Activated naive CD8-positive, alpha-beta T cell treated with anti-CD3 and anti-CD28 coated beads, Interleukin-2, amount 50 U/mL, for 24 hours (primary cell): ENCODE measurements around the gene PACC1.

Source experiments
- ATAC-seq: fragments of 150-1000 bp; cut with Tn5 transposase; one replicate; pipeline ENCODE4 v1.10.0; 2021
- DNase-seq: peaks from one replicate; pipeline ENCODE4 v3.0.0; 2021
- H3K27ac Mint-ChIP-seq: one replicate; pipeline ENCODE4 v1.8.0; 2021; ENCODE audit warnings: mild to moderate bottlenecking, mixed read lengths
- H3K27me3 Mint-ChIP-seq: one replicate; pipeline ENCODE4 v1.8.0; 2021; ENCODE audit warnings: mixed read lengths
- H3K36me3 Mint-ChIP-seq: one replicate; pipeline ENCODE4 v1.8.0; 2021; ENCODE audit warnings: low read depth, mixed read lengths
- H3K4me1 Mint-ChIP-seq: one replicate; pipeline ENCODE4 v1.8.0; 2021; ENCODE audit warnings: mixed read lengths
- H3K4me3 Mint-ChIP-seq: one replicate; pipeline ENCODE4 v1.8.0; 2021; ENCODE audit warnings: mild to moderate bottlenecking, moderate library complexity, mixed read lengths
- H3K9me3 Mint-ChIP-seq: one replicate; pipeline ENCODE4 v1.8.0; 2021; ENCODE audit warnings: mixed read lengths

The PACC1 gene

GRCh38 chr1:212414328-212415106 is at the start of gene PACC1:
Gene PACC1 (minus strand): TSS chr1:212414886. CDS start chr1:212414757, 129 bp downstream.
- Mint-ChIP-seq H3K27me3 (no peaks in the 10 kb centered on the region), H3K4me3 (peak within 1 kb of the TSS; percentile 91), H3K36me3 (peaks cover 21% of the 10 kb centered on the region), H3K9me3 (no peaks in the 10 kb centered on the region), H3K27ac (peak within 1 kb of the TSS; percentile 93), H3K4me1 (peaks cover 31% of the 10 kb centered on the region)
- DNase-seq: peak; percentile 91
- peak; percentile 99 for ATAC-seq

DNA sequence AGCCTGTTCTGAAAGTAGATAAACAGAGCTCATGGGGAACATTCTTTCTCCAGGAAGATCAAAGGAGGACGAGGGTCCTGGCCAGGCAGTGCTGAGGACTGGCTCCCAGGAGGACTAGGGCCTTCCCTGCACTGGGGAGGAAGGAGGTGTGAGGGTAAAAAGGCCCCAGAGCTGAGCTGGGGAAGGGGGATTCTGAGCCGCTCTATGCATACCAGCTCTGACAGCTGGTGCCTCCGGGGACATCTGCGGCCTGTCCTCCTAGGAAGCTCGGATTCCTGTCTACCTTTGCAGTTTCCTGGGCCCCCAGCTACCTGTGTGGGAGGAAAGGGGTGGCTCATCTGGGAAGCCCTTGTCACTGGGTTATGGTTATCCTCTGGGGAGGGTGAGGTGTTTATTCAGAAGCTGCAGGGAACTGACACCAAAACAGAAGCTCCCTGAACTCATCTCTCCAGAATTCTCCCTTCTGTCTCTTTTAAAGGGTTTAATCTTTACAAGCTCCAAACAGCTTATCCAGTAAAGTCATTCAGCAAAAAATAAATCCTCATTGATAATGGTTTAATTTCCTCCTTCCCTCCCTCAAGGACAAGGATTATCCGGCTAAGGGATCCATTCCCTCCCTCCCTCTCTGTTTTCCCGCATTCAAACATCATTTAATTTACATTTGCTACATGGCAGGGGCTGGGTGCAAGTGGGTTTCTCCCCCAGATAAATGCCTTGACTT is 49.0 kb upstream of the PACC1 start:
- peaks cover 1% of the 10 kb centered on the region for H3K27me3 Mint-ChIP-seq

DNA sequence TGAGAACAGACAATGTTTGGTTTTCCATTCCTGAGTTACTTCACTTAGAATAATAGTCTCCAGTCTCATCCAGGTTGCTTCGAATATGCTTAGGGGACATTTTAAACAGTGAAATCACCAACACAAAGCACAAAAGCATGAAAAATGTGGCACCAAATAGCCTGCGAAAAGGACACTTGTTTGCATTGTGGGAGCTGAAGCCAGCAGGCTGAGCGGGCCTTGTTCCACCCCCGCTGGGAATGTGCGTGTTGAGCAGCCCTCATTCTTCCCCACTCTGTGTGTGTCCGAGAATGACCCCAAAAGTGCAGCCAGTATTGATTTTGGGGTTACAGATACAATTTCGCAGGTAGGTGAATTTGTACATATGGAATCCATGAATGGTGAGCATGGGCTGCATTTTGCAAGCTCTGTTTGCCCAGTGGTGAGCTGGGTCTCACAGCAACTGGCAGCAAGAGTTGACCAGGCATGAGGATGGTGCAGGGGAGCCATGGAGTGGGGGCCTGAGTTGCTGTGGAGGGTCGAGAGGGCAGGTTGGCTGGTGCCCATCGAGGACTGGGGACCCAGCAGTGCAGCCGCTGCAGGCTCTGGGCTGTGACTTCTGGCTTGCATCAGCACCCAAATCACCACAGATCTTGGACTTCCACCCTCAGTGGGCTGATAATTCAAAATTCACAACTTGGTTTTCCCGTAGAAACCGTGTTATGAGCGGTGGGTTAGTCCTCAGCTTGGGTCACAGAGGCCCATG is 47.4 kb upstream of the PACC1 start:
- Mint-ChIP-seq H3K4me3 (no peak overlapping the region), H3K4me1 (peaks cover 2% of the 10 kb centered on the region), H3K36me3 (no peaks in the 10 kb centered on the region), H3K9me3 (no peaks in the 10 kb centered on the region), H3K27me3 (peaks cover 1% of the 10 kb centered on the region), H3K27ac (no peak overlapping the region)
- no peak for ATAC-seq
- no peak for DNase-seq

More for the DNA sequence above, 49.0 kb upstream of the PACC1 start:
- Mint-ChIP-seq H3K36me3 (no peaks in the 10 kb centered on the region), H3K27ac (no peak overlapping the region), H3K4me3 (no peak overlapping the region), H3K4me1 (no peaks in the 10 kb centered on the region), H3K9me3 (no peaks in the 10 kb centered on the region)
- DNase-seq (no peak), ATAC-seq (no peak)

DNA sequence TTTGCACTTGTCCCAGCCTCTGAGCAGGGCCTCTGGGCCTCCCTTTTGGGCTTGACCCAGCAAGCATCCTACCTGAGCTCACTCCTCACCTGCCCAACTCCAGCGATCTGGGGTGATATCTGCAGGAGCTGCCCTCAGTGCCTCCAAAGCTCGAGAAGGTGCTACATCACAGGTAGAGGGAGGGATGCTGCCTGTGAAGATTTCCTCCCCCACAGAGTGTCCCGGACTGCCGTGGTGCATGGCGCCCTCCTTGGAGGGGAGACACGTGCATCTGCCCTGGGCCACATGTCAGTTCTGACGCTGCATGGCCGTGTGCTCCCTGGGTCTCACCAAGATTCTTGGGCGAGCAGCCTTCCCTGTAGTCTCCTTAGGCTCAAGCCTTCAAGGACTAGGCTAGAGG is 45.7 kb upstream of the PACC1 start:
- H3K9me3 Mint-ChIP-seq: no peaks in the 10 kb centered on the region
- no peak for ATAC-seq
- H3K27ac Mint-ChIP-seq: no peak overlapping the region
- DNase-seq: no peak
- H3K4me3 Mint-ChIP-seq: no peak overlapping the region
- no peaks in the 10 kb centered on the region for H3K36me3 Mint-ChIP-seq
- peaks cover 1% of the 10 kb centered on the region for H3K27me3 Mint-ChIP-seq
- peaks cover 2% of the 10 kb centered on the region for H3K4me1 Mint-ChIP-seq

DNA sequence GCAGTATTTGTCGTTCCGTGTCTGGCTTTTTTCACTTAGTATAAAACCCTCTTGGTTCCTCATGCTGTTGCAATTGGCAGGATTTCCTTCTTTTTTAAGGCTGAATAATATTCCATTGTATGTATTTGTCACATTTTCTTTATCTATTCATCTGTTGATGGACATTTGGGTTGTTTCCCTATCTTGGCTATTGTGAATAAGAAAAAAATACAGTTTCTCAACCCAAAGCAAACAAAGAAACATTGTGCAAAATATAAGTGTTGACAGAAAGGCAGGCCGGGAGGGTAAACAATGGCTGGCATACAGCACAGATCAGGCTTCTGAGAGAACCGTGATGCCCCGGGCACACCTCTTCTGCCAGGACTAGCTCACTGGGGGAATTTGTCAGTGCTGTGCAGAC is 45.0 kb upstream of the PACC1 start:
- Mint-ChIP-seq H3K9me3 (no peaks in the 10 kb centered on the region), H3K27ac (no peak overlapping the region), H3K27me3 (no peaks in the 10 kb centered on the region), H3K4me3 (no peak overlapping the region), H3K36me3 (no peaks in the 10 kb centered on the region), H3K4me1 (peaks cover 2% of the 10 kb centered on the region)
- no peak for DNase-seq
- no peak for ATAC-seq

GRCh38 chr1:212458817-212459216 is 44.1 kb upstream of the PACC1 start:
- H3K27me3 Mint-ChIP-seq: no peaks in the 10 kb centered on the region
- no peaks in the 10 kb centered on the region for H3K36me3 Mint-ChIP-seq
- peak; percentile 24 for DNase-seq
- no peak overlapping the region for H3K27ac Mint-ChIP-seq
- H3K4me3 Mint-ChIP-seq: no peak overlapping the region
- no peak for ATAC-seq
- peaks cover 2% of the 10 kb centered on the region for H3K4me1 Mint-ChIP-seq
- no peaks in the 10 kb centered on the region for H3K9me3 Mint-ChIP-seq

DNA sequence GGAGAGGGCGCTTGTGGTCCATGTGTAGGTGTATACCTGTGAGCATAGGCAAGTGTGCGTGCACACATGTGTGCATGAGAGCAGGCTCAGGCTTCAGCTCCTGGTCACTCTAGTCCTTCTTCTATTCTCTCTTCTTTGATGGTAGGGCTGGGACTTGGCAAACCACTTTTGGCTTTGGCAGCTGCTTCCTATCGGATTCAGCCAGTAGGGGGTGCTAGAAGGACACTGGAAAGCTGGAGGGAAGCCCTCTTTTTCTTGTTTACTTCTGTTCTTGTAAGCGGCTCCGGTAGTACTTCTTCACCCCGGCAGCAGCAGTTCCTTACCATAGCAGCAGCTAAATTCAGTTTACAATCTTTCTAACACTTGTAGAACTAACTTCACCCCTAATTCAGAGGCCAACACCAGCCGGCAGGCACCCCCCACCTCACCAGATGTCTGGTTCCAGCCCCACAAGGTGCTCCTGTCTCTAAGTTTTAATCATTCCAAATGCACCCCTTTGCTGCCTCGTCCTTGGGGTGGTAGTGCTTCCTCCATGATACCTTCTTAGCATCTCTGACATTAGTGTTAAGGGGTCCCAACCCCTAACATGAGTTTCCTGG is 43.2 kb upstream of the PACC1 start:
- Mint-ChIP-seq H3K9me3 (no peaks in the 10 kb centered on the region), H3K4me1 (peaks cover 2% of the 10 kb centered on the region), H3K4me3 (no peak overlapping the region), H3K27ac (no peak overlapping the region), H3K36me3 (no peaks in the 10 kb centered on the region), H3K27me3 (no peaks in the 10 kb centered on the region)
- peak; percentile 77 for DNase-seq
- ATAC-seq: no peak

DNA sequence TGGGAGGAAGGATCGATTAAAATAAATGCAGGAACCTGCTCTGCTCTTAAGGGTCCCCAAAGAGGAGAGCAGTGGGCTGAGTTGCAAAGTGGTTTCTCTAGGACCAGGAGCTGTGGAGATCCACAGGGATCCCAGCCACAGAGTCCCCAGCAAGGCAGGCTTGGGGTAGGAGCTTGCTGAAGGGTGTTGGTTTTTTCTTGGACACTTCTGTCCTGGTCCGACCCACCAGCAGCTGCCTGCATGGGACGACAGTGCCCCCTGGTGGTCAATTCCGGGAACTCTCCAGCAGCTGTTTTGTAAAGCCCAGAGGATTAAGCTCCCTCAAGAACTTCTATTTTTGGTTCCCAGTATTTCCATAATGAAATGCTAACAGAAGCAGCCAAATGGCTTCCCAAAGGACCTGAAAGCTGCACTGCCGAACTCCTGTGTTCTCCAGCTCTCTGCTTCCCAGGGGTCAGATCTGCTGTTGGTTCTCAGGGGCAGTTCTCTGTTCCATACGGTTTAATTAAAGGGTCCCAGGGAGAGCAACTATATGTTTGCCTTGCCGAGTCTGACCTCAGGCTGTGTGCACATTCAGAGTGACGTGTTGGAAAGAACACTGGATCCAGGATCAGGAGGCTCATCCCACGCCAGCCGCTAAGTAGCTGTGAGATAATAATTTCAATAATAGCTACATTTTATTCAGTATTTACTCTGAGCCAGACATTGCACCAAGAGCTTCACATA is 41.3 kb upstream of the PACC1 start:
- Mint-ChIP-seq H3K4me1 (peaks cover 2% of the 10 kb centered on the region), H3K27me3 (no peaks in the 10 kb centered on the region), H3K27ac (no peak overlapping the region), H3K36me3 (no peaks in the 10 kb centered on the region), H3K9me3 (no peaks in the 10 kb centered on the region), H3K4me3 (no peak overlapping the region)
- DNase-seq (peak; percentile 87), ATAC-seq (peak; percentile 67)

DNA sequence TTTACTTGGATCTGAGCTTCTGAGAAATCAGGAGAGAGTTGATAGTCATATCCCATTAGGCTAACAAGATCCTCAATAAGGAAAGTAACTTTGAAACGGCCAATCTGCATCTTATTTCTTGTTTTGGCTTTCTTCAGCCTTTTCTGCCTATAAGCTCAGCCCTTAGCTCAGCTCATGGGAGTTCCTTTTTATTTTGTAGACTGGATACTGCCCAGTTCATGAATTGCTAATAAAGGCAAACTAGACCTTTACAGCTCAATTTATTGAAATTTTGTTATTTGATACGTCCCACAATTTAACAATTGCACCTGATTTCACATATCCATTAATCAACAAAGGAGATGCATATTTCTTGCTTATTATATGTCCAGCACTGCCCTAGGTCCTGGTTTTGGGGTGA is 40.7 kb upstream of the PACC1 start:
- Mint-ChIP-seq H3K4me1 (peaks cover 2% of the 10 kb centered on the region), H3K27ac (no peak overlapping the region), H3K9me3 (no peaks in the 10 kb centered on the region), H3K27me3 (no peaks in the 10 kb centered on the region), H3K4me3 (no peak overlapping the region), H3K36me3 (no peaks in the 10 kb centered on the region)
- DNase-seq (no peak), ATAC-seq (no peak)

GRCh38 chr1:212454741-212455140 is 40.1 kb upstream of the PACC1 start:
- no peak overlapping the region for H3K27ac Mint-ChIP-seq
- no peaks in the 10 kb centered on the region for H3K9me3 Mint-ChIP-seq
- no peak overlapping the region for H3K4me3 Mint-ChIP-seq
- H3K27me3 Mint-ChIP-seq: no peaks in the 10 kb centered on the region
- H3K4me1 Mint-ChIP-seq: peaks cover 2% of the 10 kb centered on the region
- no peak for DNase-seq
- H3K36me3 Mint-ChIP-seq: no peaks in the 10 kb centered on the region
- no peak for ATAC-seq

- no peaks in the 10 kb centered on the region for H3K9me3 Mint-ChIP-seq
- no peaks in the 10 kb centered on the region for H3K36me3 Mint-ChIP-seq
- no peaks in the 10 kb centered on the region for H3K27me3 Mint-ChIP-seq
- no peak overlapping the region for H3K4me3 Mint-ChIP-seq
- DNase-seq (no peak), ATAC-seq (no peak)
- no peak overlapping the region for H3K27ac Mint-ChIP-seq
- H3K4me1 Mint-ChIP-seq: peaks cover 2% of the 10 kb centered on the region
These were observed 38.6 kb upstream of the PACC1 start for GRCh38 chr1:212453156-212453857.

DNA sequence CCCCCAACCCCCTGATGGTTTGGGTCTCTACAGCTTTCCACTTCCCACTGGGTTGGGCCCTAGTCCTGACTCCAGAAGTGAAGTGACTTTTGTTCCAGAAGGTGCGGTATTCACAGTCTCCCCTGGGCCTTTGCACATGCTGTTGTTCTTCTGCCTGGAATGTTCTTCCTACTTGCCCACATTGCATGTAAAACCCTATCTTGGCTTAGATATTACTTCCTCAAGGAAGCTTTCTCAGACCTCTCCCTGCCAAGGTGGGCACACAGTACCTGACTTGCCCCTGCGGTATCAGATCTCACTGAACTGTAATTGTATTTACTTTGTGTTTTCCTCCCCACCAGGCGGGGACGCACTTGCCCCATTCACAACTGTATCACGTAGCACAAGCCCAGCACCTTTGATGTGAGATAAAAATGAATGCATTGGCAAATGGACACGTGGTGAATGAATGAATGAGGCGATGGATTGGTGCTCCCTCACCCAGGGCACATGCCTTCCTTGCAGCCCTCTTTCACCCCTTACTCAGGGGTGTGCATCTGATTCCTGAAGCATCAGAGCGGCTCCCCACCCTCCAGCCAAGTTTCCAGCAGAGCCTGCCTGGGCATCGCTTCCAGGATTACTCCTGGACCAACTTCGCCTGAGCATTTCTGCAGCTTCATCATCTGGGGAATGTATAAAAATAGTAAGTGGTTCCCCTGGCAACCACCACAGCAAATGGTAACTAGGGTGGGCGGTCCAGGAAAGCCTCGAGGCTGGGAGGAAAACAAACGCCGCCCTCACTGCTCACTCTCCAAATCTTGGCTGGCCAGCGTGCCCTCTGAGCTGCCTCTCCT is 37.9 kb upstream of the PACC1 start:
- H3K4me3 Mint-ChIP-seq: no peak overlapping the region
- DNase-seq: no peak
- no peak for ATAC-seq
- H3K4me1 Mint-ChIP-seq: no peaks in the 10 kb centered on the region
- no peaks in the 10 kb centered on the region for H3K9me3 Mint-ChIP-seq
- H3K27me3 Mint-ChIP-seq: no peaks in the 10 kb centered on the region
- no peak overlapping the region for H3K27ac Mint-ChIP-seq
- H3K36me3 Mint-ChIP-seq: no peaks in the 10 kb centered on the region
